HG02981 (cell line): ENCODE data around the gene CAPN7.
A peak's percentile ranks its signal among the peaks of the same experiment; 100 is the strongest.

Experiments
- ATAC-seq: cut with Tn5 transposase; IDR thresholded peaks from one replicate; pipeline ENCODE4 v1.9.1; 2021; ENCODE audit warnings: mild to moderate bottlenecking, moderate library complexity; ENCODE audit not compliant: unreplicated experiment

Gene CAPN7

DNA sequence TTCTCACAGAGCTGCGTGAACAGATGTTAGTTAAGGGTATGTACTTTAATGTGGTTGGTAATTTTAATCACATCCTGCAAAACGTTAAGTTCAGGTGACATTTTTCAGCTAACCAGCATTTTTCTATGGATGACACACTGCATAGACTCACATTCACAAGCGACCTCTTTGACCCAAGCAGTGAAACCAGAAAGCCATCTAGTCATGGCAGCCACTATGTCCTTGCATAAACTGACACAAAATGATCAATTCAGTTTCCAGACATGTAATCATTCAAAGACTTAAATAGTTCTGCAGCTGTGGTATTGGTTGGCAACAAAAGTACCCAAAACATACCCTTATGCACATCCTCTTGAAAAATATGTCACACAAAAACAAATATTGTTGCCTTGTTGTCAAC, 7.4 kb upstream of the CAPN7 start:
- no peak for ATAC-seq

DNA sequence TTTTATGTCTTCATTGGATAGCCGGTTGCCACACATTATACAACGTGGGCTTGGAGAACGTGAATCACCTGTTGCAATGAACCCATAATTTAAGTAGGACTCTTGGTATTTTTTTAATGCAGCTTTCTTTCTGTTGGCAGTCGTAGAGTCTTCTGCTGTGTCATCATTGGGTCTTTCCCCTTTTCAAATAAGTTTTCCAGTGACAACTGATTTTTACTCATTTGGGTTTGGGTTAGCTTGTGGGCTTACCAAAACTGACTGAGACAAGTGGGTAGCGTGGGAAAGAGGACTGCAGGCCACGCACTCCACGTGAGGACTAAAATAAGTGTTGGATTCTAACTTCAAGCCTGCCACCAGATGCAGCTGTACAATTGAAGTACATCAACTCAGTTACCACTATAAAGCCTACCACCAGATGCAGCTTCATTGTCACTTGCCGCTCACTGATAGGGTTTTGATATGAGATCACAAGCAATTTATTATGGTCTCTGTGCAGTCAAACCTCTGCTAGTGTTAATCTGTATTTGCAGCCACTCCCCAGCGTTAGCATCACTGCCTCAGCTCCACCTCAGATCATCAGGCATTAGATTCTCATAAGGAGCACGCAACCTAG, 6.4 kb upstream of the CAPN7 start:
- ATAC-seq = no peak

DNA sequence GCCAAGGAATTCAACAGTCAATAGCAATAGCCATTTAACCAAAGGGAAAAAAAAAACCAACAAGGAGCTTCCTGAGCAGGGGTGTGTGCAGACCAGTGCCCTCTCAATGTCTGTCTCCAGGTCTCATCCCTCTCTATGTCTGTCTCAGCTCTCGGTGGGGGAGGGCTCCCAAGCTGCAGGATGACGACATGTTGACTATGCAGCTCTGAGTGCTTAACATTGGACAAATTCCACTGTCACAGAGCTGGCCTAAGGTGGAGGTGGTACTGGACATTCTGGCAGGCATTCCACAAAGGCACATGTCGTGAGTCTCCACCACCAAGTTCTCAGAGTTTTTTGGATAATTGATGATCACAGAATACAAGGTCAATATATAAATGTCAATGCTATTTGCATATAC, 2.0 kb upstream of the CAPN7 start:
- no peak for ATAC-seq

DNA sequence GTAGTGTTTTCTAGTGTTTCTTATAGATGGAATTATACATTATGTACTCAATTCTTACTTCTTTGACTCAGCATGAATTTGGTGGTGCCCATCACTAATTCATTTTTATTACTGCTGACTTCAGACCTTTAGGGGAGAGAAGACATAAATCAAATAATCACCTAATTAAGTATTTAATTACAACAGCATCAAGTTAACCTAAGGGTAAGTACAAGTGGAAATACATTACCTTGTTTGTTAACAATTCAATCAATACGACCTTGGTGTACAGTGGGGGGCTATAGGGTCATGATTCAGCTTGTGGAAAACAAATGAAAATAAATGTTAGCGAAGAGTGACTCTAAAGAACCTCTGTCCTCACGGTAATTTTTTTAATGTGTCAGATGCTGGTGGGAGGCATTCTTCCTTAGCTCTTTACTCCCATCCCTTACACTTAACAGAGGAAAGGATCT, 538 bp upstream of the CAPN7 start:
- no peak for ATAC-seq

DNA sequence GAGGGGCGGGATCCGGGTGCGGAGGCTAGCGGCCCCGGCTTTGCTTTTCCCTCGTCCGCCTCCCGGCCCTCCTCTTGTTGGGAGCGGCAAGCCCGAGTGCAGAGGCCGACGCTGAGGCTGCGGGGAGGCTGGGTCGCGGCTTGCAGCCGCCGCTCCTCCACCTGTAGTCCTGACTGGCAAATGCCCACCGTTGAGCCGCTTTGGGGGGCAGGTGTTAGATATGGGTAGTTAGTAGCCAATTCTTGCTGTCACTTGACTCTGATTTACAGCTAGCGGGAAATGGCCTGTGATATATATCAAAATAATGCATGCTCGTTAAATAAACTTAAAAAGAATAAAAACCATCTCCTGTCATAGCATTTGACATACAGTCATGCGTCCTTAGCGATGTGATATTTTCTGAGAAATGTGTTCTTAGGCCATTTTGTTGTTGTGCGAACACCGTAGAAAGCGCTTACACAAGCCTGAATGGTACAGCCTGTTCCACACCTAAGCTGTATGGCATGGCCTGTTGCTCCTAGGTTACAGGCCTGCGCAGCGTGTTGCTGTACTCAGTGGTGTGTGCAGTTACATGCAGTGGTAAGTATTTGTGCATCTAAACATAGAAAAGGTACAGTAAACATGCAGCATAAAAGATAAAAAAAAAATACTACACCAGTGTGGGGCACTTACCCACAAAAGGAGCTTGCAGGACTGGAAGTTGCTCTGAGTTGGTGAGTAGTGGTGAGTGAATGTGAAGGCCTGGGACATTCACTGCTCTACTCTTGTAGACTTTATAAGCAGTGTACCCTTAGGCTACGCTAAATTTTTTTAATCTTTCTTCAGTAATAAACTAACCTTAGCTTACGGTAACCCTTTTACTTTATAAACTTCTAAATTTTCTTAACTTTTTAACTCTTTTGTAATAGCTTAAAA, 873 bp downstream of the CAPN7 start:
- peak; percentile 2 for ATAC-seq

DNA sequence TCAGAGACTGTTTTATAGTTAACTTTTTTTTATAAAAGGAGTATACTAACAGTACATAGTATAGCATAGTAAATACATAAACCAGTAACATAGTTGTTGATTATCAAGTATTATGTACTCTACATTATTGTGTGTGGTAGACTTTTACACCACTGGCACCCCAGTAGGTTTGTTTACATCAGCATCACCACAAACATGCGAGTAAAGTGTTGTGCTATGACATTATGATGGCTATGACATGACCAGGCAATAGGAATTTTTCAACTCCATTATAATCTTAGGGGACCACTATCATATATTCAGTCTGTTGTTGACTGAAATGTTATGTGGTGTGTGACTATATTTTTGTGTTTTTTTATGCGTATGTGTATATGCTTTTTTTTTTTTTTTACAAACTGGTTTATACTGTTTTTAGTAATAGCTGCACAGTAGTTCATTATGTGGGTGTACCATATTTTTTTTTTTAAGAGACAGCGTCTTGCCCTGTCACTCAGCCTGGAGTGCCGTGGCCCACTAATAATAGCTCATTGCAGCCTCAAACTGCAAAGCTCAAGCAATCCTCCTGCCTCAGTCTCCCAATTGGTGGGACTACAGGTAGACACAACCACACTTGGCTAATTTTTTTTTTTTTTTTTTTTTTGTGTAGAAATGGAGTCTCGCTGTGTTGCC, 1.9 kb downstream of the CAPN7 start:
- no peak for ATAC-seq

DNA sequence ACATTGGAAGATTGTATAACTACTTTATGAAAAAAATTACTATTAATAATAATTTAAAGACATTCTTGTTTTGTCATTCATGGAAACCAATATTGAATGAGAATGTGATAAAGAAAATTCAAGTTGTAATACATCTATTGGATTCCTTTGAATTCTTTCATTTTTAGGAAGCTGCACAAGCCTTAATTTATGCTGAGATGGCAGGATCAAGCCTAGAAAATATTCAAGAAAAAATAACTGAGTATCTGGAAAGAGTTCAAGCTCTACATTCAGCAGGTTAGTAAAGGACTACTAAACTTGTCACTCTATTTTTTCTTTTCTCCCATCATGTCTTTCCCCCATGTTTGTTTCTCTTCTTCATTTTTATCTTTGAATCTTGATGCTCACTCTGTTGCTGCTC, 5.9 kb downstream of the CAPN7 start:
- ATAC-seq = no peak

DNA sequence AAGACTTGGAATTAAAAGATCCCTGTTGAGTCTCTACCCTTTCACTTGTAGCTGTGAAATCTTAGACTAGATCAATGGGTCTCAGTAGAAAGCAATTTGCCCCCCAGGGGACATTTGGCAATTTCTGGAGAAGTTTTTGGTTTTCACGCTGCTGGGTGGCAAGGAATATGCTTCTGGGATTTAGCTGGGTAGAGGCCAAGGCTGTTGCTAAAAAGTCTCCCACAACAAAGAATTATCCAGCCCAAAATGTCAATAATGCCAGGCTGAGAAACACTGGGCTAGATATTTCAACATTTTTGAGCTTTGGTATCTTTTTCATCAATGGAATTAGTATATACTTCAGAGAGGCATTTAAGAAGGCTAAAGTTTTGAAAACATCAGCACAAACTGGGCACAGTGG, 8.7 kb downstream of the CAPN7 start:
- ATAC-seq = no peak

DNA sequence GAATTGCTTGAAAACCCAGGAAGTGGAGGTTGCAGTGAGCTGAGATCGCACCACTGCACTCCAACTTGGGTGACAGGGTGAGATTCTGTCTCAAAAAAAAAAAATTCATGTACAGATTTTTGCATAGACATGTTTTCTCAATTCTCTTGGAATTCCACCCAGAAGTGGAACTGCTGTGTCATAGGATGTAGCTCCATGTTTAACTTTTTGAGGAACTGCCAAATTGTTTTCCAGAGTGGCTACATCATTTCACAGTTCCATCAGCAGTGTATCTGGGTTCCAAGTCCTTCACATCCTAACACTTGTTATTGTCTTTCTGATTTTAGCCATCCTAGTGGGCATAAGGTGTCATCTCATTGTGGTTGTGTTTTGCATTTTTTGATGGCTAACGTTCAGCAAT, 9.9 kb downstream of the CAPN7 start:
- ATAC-seq = no peak

DNA sequence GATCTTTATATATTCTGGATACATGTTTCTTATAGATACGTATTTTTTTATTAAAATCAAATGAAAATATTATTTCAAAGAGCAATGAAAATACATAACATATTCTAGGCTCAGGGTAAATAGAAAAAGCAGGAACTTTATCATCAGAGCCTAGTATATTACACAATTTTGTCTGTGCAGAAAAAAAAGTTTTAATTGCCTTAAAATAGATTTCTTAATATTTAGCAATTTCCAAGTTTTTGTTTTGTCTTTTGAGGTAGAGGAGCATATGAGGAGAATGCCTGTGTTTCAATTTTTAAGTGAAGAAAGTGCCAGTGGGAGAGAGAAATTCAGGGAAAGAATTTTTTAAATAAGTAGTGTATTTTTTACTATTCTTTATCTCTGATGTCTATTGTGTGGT, 10.5 kb downstream of the CAPN7 start:
- ATAC-seq = no peak

DNA sequence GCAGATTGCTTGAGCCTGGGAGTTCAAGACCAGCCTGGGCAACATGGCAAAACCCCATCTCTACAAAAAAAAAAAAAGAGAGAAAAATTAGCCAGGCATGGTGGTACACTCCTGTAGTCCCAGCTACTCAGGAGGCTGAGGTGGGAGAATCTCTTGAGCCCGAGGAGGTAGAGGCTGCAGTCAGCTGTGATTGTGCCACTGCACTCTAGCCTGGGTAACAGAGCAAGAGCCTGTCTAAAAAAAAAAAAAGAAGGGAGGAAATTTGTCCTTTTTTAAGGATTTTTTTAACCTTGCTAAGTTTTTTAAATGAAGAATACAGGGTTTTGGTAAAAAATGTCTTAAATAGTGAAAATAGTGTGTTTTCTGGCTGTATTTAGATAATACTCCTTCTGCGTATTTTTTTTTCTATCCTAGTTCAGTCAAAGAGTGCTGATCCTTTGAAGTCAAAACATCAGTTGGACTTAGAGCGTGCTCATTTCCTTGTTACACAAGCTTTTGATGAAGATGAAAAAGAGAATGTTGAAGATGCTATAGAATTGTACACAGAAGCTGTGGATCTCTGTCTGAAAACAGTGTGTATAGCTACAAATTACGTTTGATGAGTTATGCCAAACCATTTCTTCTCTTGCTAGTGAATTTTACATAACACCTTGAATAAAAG, 11.1 kb downstream of the CAPN7 start:
- ATAC-seq = no peak

DNA sequence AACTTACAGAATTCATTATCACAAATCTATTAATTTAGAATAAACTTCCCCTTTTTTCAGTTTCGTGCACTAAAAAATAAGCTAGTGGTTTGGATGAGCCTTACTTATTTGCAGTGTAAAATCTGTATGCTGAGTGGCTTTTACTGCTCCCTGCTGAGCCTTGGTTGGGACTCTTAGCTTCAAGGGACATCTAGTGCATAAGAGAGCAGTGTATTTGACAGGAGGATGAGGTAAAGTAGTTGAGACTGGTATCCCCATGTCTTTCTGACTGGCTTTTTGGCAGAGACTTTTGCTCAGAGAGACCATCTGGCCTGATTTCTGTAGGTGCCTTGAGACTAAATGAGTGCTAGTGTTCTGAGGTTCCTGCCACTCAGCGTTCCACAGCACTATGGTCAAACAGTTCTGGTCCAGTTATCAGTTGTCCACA, 11.8 kb downstream of the CAPN7 start:
- no peak for ATAC-seq

DNA sequence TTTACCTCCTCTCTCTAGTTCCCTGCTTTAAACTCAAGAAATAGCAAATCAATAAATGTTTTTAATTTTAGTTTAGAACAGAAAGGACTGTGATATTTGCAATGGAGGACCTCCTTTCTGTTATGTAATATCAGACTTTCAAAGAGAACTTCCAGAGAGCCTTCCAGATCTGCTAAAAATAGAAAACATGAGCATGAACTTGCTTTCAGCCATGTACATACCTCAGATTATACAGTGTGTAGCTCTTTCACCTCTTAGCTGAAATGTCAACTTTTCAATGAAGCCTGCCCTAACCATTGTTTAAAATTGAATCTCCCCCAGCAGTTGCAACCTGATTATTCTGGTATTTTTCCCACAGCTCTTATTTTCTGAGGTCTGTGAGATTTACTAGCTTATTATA, 12.6 kb downstream of the CAPN7 start:
- no peak for ATAC-seq

DNA sequence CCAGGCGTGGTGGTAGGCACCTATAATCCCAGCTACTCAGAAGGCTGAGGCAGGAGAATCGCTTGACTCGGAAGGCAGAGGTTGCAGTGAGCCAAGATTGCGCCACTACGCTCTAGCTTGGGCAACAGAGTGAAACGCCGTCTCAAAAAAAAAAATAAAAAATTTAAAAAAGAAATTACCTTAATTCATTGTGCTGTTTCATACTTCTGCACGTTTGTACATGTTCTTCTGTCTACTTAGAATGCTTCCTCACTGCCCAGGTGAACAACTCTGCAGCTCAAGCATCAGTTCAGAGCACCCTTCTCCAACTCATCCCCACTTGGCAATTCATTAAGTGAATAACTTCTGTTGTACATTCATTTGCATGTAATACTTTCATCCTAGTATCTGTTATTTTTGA, 14.0 kb downstream of the CAPN7 start:
- no peak for ATAC-seq

DNA sequence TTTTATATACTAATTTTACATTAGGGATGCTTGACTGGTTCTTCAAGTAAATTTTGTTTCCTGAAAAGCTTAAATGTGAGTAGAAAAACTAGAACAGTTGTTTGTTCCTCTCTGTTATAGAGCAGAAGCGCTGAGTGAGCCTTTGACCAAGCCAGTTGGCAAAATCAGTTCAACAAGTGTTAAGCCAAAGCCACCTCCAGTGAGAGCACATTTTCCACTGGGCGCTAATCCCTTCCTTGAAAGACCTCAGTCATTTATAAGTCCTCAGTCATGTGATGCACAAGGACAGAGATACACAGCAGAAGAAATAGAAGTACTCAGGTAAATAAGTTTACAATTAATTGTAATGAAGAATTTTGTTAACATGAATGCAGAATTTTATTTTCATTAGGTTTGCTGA, 14.6 kb downstream of the CAPN7 start:
- no peak for ATAC-seq

DNA sequence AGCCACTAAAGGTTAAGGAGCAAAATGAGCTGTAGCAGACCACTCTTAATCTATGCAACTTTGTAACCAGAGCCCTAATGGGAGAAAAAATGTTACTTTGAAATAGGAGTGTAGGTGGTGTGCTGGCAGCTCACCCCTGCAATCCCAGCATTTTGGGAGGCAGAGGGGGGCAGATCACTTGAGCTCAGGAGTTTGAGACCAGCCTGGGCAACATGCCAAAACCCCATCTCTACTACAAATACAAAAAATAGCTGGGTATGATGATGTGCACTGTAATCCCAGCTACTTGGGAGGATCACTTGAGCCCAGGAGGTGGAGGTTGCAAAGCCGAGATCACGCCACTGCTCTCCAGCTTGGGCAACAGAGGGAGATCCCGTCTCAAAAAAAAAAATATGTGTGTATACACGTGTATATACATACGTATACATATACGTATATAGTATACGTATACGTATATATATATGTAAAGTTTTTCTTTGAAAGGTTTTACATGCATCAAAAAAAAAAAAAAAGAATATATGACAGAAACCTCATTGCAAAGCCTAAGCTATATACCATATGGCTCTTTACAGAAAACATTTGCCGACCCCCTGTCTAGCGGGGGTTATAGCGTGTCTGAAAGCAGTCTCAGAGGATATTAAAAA, 15.7 kb downstream of the CAPN7 start:
- no peak for ATAC-seq

DNA sequence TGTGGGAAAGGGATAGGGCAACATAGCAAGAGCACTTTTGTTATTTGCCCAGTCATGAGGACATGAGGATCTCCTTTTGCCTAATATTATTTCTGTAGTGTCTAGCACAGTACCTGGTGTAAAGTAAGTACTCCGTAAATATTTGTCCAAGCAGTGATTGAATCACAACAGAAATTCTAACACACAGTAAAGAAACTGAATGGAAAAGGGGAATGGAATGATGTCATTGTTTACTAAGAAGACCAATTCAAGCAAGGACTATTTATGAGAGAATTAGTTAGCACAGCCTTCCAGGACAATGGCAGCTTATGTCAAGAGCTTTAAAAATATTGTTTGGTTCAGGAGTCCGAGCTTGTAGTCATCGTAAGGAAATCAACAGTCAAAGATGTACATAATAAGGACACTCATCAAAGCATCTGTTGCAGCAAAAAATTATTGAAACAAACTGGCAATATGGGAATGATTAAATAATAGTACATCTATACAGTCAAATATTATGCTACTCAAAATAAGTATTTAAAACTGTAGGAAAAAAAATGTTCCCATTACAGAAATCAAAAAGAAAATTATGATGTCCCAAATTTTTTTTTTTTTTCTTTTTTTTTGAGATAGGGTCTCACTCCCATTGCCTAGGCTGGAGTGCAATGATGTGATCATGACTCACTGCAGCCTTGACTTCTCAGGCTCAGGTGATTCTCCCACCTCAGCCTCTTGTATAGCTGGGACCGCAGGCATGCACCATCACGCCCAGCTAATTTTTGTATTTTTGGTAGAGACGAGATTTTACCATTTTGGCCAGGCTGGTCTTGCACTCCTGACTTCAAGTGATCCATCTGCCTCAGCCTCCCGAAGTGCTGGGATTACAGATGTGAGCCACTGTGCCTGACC, 17.9 kb downstream of the CAPN7 start:
- no peak for ATAC-seq

DNA sequence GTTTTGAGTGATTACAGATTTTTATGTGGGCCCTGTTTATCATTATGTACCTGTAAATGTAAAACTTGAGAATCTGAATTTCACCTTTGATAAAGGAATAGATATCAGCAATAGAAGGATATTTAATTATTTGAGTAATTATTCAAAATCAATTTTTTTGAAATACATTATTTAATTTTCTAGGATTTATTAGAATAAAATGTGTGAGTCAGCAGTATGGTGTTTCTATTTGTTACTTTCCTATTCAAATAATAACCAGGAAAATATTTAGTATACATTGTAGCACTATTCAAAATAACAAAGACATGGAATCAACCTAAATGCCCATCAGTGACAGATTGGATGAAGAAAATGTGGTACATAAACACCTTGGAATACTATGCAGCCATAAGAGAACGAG, 22.1 kb downstream of the CAPN7 start:
- no peak for ATAC-seq

DNA sequence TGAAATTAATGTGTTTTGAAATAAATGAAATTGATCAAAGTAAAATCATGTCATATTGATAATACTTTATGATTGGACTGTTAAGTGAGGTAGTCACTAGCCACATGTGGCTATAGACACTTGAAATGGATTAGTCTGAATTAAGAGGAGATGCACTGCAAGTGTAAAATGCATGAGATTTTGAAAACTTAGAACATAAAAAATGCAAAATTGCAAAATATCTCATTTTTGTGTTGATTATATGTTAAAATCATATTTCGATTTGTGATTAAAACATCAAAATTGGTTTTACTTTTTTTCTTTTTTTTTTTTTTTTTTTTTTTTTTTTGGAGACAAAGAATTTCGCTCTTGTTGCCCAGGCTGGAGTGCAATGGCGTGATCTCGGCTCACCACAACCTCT, 23.2 kb downstream of the CAPN7 start:
- ATAC-seq = no peak

DNA sequence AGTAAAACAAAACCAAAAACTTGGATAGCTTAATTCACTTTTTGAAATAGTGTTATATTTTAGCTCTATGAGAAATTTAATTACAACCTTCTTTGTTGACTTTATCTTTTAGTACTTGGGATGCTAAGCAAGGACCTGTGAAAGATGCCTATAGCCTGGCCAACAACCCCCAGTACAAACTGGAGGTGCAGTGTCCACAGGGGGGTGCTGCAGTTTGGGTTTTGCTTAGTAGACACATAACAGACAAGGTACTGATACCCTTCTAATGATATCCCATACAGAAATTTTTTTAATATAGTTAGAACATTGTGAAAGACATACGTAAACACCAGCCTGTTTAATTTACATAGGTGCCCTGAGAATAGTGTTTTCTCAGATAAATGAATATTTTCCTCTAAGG, 35.3 kb downstream of the CAPN7 start:
- no peak for ATAC-seq
